ENCODE measurements around the gene ZNF432. TPM values are rescaled to one million over a fixed set of nuclear protein-coding genes. Genes with fewer than 3 reads are reported as not detected.
"Not testable (repeated sequence)": the region's sequence is repeated elsewhere in the genome, so short reads cannot be mapped to it uniquely, and the experiment has no call there.

ZNF432 gene
- total RNA-seq, 2 experiments from 2014 or later = 8.3 to 8.8 TPM

DNA sequence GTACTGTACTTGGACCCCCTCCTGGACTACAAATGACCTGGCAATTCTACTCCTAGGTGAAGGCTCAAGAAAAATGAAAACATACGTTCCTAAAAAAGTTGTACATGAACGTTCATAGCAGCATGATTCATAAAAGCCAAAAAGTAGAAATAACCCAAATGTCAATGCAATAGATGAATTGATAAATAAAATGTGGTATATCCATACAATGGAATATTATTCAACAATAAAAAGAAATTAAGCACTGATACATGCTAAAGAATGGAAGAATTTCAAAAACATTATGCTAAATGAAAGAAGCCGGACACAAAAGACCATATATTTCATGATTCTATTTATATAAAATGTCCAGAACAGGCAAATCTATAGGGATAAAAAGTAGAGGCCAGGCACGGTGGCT lies 9.5 kb downstream of the ZNF432 start:
- ChIA-PET CTCF (no interaction called here), POLR2A (no interaction called here)
- Mint-ChIP-seq H3K27me3 (no peaks in the 10 kb centered on the region), H3K9me3 (peaks cover 82% of the 10 kb centered on the region), H3K4me1 (ENCODE audit: low read depth) (no peaks in the 10 kb centered on the region), H3K27ac (no peak overlapping the region), H3K36me3 (peaks cover 95% of the 10 kb centered on the region), H3K4me3 (no peak overlapping the region)
- intact Hi-C loops (cut with micrococcal nuclease) = no loop called here
- no peak for DNase-seq

DNA sequence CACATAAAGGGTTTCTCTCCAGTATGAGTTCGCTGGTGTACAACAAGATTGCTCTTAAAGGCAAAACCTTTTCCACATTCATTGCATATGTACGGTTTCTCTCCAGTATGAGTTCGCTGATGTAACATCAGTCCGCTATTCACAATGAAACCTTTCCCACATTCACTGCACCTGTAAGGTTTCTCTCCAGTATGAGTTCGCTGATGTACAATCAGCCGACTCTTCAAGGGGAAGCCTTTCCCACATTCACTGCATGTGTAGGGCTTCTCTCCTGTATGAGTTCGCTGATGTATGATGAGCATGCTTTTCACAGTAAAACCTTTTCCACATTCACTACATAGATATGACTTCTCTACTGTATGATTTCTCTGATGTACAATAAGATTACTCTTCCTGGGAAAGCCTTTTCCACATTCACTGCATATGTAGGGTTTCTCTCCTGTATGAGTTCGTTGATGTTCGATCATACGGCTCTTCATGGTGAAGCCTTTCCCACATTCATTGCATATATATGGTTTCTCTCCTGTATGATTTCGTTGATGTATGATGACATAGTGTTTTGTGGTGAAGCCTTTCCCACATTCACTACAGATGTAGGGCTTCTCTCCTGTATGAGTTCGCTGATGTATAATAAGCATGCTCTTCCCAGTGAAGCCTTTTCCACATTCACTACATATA lies 14.4 kb downstream of the ZNF432 start:
- Mint-ChIP-seq H3K4me1 (ENCODE audit: low read depth) (no peaks in the 10 kb centered on the region), H3K4me3 (no peak overlapping the region), H3K36me3 (peaks cover 86% of the 10 kb centered on the region), H3K27ac (no peak overlapping the region), H3K27me3 (no peaks in the 10 kb centered on the region), H3K9me3 (peaks cover 83% of the 10 kb centered on the region)
- no peak for DNase-seq
- CTCF ChIA-PET = no interaction called here
- intact Hi-C loops (cut with micrococcal nuclease) = no loop called here
- POLR2A ChIA-PET = no interaction called here

DNA sequence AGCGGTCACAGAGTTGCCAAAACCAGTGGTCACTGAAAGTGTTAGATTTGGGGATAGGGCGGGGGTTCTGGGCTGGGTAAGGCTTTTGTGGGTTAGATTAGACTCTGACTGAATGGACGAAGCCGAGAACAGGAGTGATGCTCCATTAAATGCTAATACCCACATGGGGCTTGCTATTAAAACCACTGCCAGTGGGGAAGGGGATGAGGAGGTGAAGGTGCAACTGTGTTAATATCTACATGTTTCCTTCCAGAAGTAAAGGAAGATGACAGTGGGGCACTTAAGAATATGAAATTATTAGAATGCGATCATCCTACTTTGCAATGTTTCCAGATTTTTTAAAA lies 19.9 kb downstream of the ZNF432 start:
- ChIA-PET POLR2A (interaction anchor here (0.6 to 1.0 kb wide), 3 partner anchors 20 to 22 kb away, joined by 3 to 8 read pairs (median 3); partner anchors contain the start of genes ZNF432 and ZNF615), CTCF (no interaction called here)
- Mint-ChIP-seq H3K9me3 (peaks cover 69% of the 10 kb centered on the region), H3K27me3 (no peaks in the 10 kb centered on the region), H3K4me1 (ENCODE audit: low read depth) (peaks cover 10% of the 10 kb centered on the region), H3K4me3 (peak overlapping the region; percentile 83), H3K27ac (peak overlapping the region; percentile 87), H3K36me3 (peaks cover 69% of the 10 kb centered on the region)
- intact Hi-C loops (cut with micrococcal nuclease) = loop anchor here (1.0 to 5.0 kb wide), 5 partner anchors 20 to 126 kb away; partner anchors contain the start of genes ZNF350, ZNF613 and ZNF615
- no peak for DNase-seq

DNA sequence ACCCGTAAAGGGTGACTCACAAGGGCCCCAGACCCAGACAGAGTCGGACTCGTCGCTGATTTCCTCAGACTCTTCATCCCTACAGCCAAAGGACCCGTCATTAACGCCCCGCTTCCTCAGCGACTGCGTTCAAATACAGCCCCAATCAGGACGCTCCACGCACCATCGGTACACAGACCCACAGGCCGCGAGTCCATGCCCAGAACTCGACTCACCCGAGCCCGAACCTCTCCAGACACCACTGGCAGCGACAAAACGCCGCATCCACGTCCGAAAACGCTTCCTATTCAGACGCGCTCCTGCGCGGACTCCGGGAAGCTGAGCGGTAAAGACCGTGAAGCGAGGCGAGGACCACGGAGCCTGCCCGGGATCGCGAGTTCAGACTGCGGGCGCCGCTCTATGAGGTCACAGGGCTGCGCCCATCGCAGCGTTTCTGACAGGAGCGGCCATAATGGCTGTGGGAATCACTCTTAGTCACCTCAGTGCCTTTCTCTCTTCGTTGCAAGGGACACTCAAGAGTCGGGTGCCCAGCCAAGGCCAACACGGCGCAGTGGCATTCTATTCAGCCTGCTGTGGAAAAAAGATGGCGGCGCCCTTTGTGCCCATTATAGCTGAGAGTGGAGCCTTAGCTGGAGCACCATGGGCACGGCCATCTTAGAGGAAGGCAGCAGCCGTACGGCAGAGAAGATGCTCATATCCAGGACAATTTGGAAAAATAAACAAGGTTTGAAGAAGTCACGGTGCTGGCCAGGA lies 20.4 kb downstream of the ZNF432 start, which contains the start of gene ZNF614:
TSS of gene ZNF614 (minus strand) at position 353 of the 753 bp plus-strand sequence. CDS start 2,634 bp downstream, outside the sequence.
- intact Hi-C loops (cut with micrococcal nuclease) = loop anchor here (1.0 to 5.0 kb wide), 5 partner anchors 20 to 126 kb away; partner anchors contain the start of genes ZNF350, ZNF613 and ZNF615
- Mint-ChIP-seq H3K27ac (peak within 1 kb of the TSS; percentile 87), H3K4me3 (peak within 1 kb of the TSS; percentile 83), H3K27me3 (no peaks in the 10 kb centered on the region), H3K4me1 (ENCODE audit: low read depth) (peaks cover 10% of the 10 kb centered on the region), H3K36me3 (peaks cover 69% of the 10 kb centered on the region), H3K9me3 (peaks cover 69% of the 10 kb centered on the region)
- peak; percentile 92 for DNase-seq
- ChIA-PET POLR2A (interaction anchor here (0.6 to 1.0 kb wide), 4 partner anchors 20 to 21 kb away, joined by 3 to 8 read pairs (median 3); partner anchors contain the start of genes ZNF432 and ZNF615), CTCF (no interaction called here)

DNA sequence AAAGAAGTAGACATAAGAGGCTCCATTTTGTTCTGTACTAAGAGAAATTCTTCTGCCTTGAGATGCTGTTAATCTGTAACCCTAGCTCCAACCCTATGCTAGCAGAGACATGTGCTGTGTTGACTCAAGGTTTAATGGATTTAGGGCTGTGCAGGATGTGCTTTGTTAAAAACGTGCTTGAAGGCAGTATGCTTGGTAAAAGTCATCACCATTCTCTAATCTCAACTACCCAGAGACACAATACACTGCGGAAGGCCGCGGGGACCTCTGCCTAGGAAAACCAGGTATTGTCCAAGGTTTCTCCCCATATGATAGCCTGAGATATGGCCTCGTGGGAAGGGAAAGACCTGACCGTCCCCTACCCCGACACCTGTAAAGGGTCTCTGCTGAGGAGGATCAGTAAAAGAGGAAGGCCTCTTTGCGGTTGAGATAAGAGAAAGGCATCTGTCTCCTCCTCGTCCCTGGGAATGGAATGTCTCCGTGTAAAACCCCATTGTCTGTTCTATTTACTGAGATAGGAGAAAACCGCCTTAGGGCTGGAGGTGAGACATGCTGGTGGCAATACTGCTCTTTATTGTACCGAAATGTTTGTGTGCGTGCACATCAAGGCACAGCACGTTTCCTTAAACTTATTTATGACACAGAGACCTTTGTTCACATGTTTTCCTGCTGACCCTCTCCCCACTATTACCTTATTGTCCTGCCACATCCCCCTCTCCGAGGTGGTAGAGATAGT lies 22.2 kb downstream of the ZNF432 start:
- intact Hi-C loops (cut with micrococcal nuclease) = loop anchor here (5.0 kb wide), 2 partner anchors 99 to 124 kb away; partner anchors contain the start of gene ZNF613
- H3K27me3 Mint-ChIP-seq, H3K27ac Mint-ChIP-seq, DNase-seq, H3K4me3 Mint-ChIP-seq, CTCF ChIA-PET: not testable (repeated sequence)
- POLR2A ChIA-PET = interaction anchor here (0.7 kb wide), 1 partner anchor 23 kb away, joined by 3 read pairs; no protein-coding TSS in a partner anchor
- peaks cover 69% of the 10 kb centered on the region for H3K9me3 Mint-ChIP-seq
- peaks cover 10% of the 10 kb centered on the region for H3K4me1 Mint-ChIP-seq (ENCODE audit: low read depth)
- peaks cover 74% of the 10 kb centered on the region for H3K36me3 Mint-ChIP-seq

DNA sequence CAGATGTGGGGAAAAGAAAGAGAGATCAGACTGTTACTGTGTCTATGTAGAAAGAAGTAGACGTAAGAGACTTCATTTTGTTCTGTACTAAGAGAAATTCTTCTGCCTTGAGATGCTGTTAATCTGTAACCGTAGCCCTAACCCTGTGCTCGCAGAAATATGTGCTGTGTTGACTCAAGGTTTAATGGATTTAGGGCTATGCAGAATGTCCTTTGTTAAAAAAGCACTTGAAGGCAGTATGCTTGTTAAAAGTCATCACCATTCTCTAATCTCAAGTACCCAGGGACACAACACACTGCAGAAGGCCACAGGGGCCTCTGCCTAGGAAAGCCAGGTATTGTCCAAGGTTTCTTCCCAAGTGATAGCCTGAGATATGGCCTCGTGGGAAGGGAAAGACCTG lies 24.2 kb downstream of the ZNF432 start:
- intact Hi-C loops (cut with micrococcal nuclease); H3K27me3 Mint-ChIP-seq; H3K4me3 Mint-ChIP-seq; POLR2A ChIA-PET; DNase-seq; H3K27ac Mint-ChIP-seq; CTCF ChIA-PET: not testable (repeated sequence)
- Mint-ChIP-seq H3K36me3 (peaks cover 76% of the 10 kb centered on the region), H3K4me1 (ENCODE audit: low read depth) (peaks cover 10% of the 10 kb centered on the region), H3K9me3 (peaks cover 72% of the 10 kb centered on the region)

DNA sequence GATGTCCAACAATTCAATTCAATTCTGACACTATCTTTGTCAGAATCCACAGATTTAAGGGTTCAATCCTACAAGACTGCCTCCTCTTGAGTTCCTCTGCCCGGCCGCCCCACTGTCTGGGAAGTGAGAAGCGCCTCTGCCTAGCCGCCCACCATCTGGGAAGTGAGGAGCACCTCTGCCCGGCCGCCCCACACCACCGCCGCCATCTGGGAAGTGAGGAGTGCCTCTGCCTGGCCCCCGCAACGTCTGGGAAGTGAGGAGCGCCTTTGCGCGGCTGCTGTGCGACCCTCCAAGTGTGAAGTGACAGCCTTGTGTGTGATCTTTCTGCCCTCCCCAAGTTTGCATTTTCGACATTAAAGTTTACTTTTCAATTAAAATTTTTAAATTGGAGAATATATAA lies 26.4 kb downstream of the ZNF432 start:
- Mint-ChIP-seq H3K9me3 (peaks cover 89% of the 10 kb centered on the region), H3K27me3 (no peaks in the 10 kb centered on the region), H3K4me3 (no peak overlapping the region), H3K36me3 (peaks cover 96% of the 10 kb centered on the region), H3K27ac (no peak overlapping the region), H3K4me1 (ENCODE audit: low read depth) (peaks cover 3% of the 10 kb centered on the region)
- no peak for DNase-seq
- intact Hi-C loops (cut with micrococcal nuclease) = no loop called here
- ChIA-PET CTCF (no interaction called here), POLR2A (no interaction called here)

DNA sequence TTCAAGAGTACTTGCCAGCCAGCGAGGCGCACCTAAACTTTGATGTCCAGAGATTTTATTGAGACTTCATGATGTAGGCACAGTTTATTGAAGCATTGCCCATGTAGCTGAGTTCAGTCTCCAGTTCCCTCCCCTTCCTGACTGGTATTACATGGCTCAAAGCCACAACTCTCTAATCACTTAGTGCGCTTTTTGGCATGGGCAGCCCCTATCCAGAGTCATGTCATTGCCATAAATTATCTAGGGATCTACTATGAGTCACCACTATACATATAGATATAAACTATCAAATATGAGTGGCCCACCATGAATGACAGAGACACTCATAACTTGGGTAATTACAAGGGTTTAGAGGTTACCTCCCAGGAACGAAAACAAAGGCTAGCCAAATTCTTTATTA lies 28.1 kb downstream of the ZNF432 start:
- CTCF ChIA-PET = no interaction called here
- peaks cover 90% of the 10 kb centered on the region for H3K9me3 Mint-ChIP-seq
- H3K36me3 Mint-ChIP-seq = peaks cover 96% of the 10 kb centered on the region

DNA sequence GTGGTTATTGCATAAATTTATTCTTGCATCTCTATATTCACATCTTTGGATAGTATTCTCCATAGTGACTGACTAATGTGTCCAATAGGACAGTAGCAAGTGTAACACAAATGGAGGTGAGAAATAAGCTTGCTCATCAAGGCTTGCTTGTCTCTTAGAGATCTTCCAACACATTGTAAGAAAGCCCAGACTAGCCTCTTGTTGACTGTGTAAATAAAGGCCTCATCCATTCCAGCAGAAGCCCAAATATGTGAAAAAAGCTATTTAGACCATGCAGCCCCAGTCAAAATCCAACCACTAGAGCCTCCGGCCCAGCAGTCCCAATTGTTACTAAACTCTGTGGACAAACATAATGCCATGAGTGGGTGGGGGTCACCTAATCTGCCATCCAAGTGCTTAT lies 38.0 kb downstream of the ZNF432 start:
- Mint-ChIP-seq H3K27ac (no peak overlapping the region), H3K27me3 (no peaks in the 10 kb centered on the region), H3K4me3 (no peak overlapping the region), H3K36me3 (peaks cover 51% of the 10 kb centered on the region), H3K9me3 (peaks cover 60% of the 10 kb centered on the region), H3K4me1 (ENCODE audit: low read depth) (peaks cover 16% of the 10 kb centered on the region)
- ChIA-PET POLR2A (no interaction called here), CTCF (no interaction called here)
- DNase-seq = no peak
- intact Hi-C loops (cut with micrococcal nuclease) = no loop called here

More for the DNA sequence above, 28.1 kb downstream of the ZNF432 start:
- Mint-ChIP-seq H3K27ac (no peak overlapping the region), H3K4me3 (no peak overlapping the region), H3K4me1 (ENCODE audit: low read depth) (no peaks in the 10 kb centered on the region), H3K27me3 (no peaks in the 10 kb centered on the region)
- POLR2A ChIA-PET = interaction anchor here (0.7 kb wide), 1 partner anchor 541 kb away, joined by 3 read pairs; no protein-coding TSS in a partner anchor
- intact Hi-C loops (cut with micrococcal nuclease) = loop anchor here (1.0 kb wide), 1 partner anchor 8 kb away; no protein-coding TSS in a partner anchor
- DNase-seq = no peak

DNA sequence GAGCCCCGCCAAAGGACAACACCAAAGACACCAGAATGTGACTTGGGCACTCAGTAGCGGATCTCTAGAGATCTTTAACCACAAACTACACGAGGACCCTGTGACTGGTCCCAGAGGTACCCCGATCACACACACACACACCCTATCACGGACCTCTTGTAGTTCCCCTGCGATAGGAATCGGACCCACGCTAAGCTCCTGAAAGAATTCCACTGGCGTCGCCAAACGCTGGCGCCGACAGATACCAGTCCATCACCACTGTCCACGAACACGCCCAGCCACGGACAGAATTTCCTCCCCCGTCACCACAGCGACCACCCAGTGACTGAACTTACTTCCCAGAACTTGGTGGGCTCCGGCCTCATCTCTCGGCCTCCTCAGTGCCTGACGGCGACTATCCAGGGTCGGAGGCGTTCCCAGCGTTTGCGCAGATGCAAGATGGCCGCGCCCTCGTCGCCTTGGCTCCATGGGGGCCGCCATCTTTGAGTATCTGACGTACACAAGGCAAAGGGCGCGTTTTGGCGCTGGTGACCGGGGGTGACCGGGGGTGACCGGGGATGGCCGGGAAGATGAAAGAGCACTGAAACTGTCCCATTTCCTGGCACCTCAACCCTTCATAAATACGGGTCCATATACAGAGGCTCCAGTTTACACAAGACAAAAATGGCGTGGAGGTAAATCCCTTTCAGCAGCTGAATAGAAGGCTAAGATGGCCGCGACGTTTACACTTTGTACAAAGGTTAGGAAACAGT lies 40.7 kb downstream of the ZNF432 start, which contains the start of gene ZNF615:
TSS of gene ZNF615 (minus strand) at position 406 of the 752 bp plus-strand sequence. CDS start 4,500 bp downstream, outside the sequence.
- H3K4me1 Mint-ChIP-seq (ENCODE audit: low read depth) = peaks cover 16% of the 10 kb centered on the region
- peak within 1 kb of the TSS; percentile 94 for H3K27ac Mint-ChIP-seq
- H3K36me3 Mint-ChIP-seq = peaks cover 54% of the 10 kb centered on the region
- CTCF ChIA-PET = no interaction called here
- H3K4me3 Mint-ChIP-seq = peak within 1 kb of the TSS; percentile 94
- intact Hi-C loops (cut with micrococcal nuclease) = loop anchor here (1.0 kb wide), 4 partner anchors 20 to 103 kb away; partner anchors contain the start of genes ZNF350, ZNF613, ZNF614 and ZNF649
- no peaks in the 10 kb centered on the region for H3K27me3 Mint-ChIP-seq
- peaks cover 59% of the 10 kb centered on the region for H3K9me3 Mint-ChIP-seq
- POLR2A ChIA-PET = interaction anchor here (0.7 to 1.3 kb wide), 3 partner anchors 20 to 132 kb away, joined by 3 read pairs; partner anchors contain the start of genes ZNF614 and ZNF616
- peak; percentile 91 for DNase-seq

DNA sequence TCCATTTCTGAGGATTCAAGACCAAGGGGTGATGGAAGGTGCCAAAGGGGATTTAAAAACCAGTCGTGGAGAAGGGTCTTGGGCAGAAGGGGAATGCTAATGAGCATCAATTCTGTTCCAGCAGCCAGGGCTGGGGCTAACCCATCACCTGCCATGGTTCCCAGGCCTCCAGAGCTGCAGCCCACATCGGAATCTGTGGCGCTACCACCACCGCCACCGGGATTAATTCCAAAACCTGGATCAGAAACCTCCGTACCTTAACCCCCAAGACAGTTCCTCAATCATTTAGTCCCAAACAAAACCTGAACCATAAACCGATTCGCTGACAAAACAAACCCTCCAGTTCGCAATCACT lies 41.2 kb downstream of the ZNF432 start:
- H3K9me3 Mint-ChIP-seq = peaks cover 57% of the 10 kb centered on the region
- peak overlapping the region; percentile 94 for H3K27ac Mint-ChIP-seq
- ChIA-PET CTCF (no interaction called here), POLR2A (interaction anchor here (1.3 kb wide), 1 partner anchor 21 kb away, joined by 3 read pairs; no protein-coding TSS in a partner anchor)
- H3K4me1 Mint-ChIP-seq (ENCODE audit: low read depth) = peaks cover 16% of the 10 kb centered on the region
- H3K27me3 Mint-ChIP-seq = no peaks in the 10 kb centered on the region
- peak overlapping the region; percentile 94 for H3K4me3 Mint-ChIP-seq
- intact Hi-C loops (cut with micrococcal nuclease) = no loop called here
- DNase-seq = no peak
- H3K36me3 Mint-ChIP-seq = peaks cover 52% of the 10 kb centered on the region
